Liver (tissue), 9 donors: ENCODE results near the gene ZNF793. TPM values are rescaled to one million over a fixed set of nuclear protein-coding genes. Genes with fewer than 3 reads are reported as not detected.

Experiments
- DNase-seq: peaks from one replicate; pipeline ENCODE4 v3.0.0-alpha.2; 2017; ENCODE audit warnings: low spot score
- H3K27ac ChIP-seq, 2 donors: one replicate each; pipeline ENCODE4 v1.7.0; 2013; ENCODE audit warnings: inconsistent platforms in 2 of 2, low read length in 2 of 2, control low read depth in 1 of 2, low read depth in 1 of 2, mild to moderate bottlenecking in 1 of 2
- H3K27me3 ChIP-seq, 4 donors: one replicate each; pipeline versions ENCODE4 v1.6.1 to v1.7.0; 2013; ENCODE audit warnings: low read length in 3 of 4, inconsistent platforms in 1 of 4, mild to moderate bottlenecking in 1 of 4, moderate library complexity in 1 of 4; ENCODE audit not compliant: control insufficient read depth in 4 of 4, insufficient read depth in 4 of 4
- H3K36me3 ChIP-seq, 4 donors: one replicate each; pipeline versions ENCODE4 v1.6.1 to v1.7.0; 2013; ENCODE audit warnings: low read length in 3 of 4, mild to moderate bottlenecking in 3 of 4, low read depth in 1 of 4, moderate library complexity in 1 of 4; ENCODE audit not compliant: control insufficient read depth in 4 of 4, insufficient read depth in 3 of 4
- H3K4me1 ChIP-seq, 4 donors: one replicate each; pipeline versions ENCODE4 v1.6.1 to v1.7.0; 2013; ENCODE audit warnings: low read length in 3 of 4, mild to moderate bottlenecking in 3 of 4, moderate library complexity in 1 of 4; ENCODE audit not compliant: control insufficient read depth in 4 of 4, insufficient read depth in 4 of 4
- H3K4me3 ChIP-seq, 3 donors: one replicate each; pipeline versions ENCODE4 v1.6.1 to v1.7.0; 2013; ENCODE audit warnings: low read length in 3 of 3, control low read depth in 1 of 3, low read depth in 1 of 3, mild to moderate bottlenecking in 1 of 3
- H3K9ac ChIP-seq, 2 donors: one replicate each; pipeline ENCODE4 v1.7.0; 2013; ENCODE audit warnings: low read length in 2 of 2, mild to moderate bottlenecking in 2 of 2, moderate library complexity in 2 of 2, control low read depth in 1 of 2, low read depth in 1 of 2
- H3K9me3 ChIP-seq, 4 donors: one replicate each; pipeline versions ENCODE4 v1.6.1 to v1.7.0; 2013; ENCODE audit warnings: low read length in 3 of 4; ENCODE audit not compliant: control insufficient read depth in 4 of 4
- CTCF ChIP-seq: fragments of 150-350 bp; IDR thresholded peaks from 2 replicates; pipeline ENCODE4 v1.5.1; 2017; ENCODE audit warnings: improper control_type of control experiment, low read depth, low read length; ENCODE audit not compliant: missing input control
- EGR1 ChIP-seq, 2 donors: IDR thresholded peaks; 2 replicates each; pipeline ENCODE4 v1.6.1; 2016 to 2018; ENCODE audit warnings: antibody characterized with exemption in 2 of 2, low read depth in 2 of 2
- FOXA2 ChIP-seq: IDR thresholded peaks from 2 replicates; pipeline ENCODE4 v1.6.1; 2016; ENCODE audit warnings: antibody characterized with exemption
- HNF4A ChIP-seq, 2 donors: conservative IDR thresholded peaks; 2 replicates each; pipeline ENCODE4 v1.6.1; 2016; ENCODE audit warnings: antibody characterized with exemption in 2 of 2, mild to moderate bottlenecking in 2 of 2
- MAX ChIP-seq: IDR thresholded peaks from 2 replicates; pipeline ENCODE4 v1.6.1; 2016; ENCODE audit warnings: antibody characterized with exemption
- RAD21 ChIP-seq, 2 donors: IDR thresholded peaks; 2 replicates each; pipeline ENCODE4 v1.6.1; 2016; ENCODE audit warnings: antibody characterized with exemption in 2 of 2, mild to moderate bottlenecking in 2 of 2
- REST ChIP-seq: IDR thresholded peaks from 2 replicates; pipeline ENCODE4 v1.6.1; 2016; ENCODE audit warnings: antibody characterized with exemption, mild to moderate bottlenecking
- RXRA ChIP-seq, 2 donors: IDR thresholded peaks; 2 replicates each; pipeline ENCODE4 v1.6.1; 2017 to 2018; ENCODE audit warnings: antibody characterized with exemption in 2 of 2, mild to moderate bottlenecking in 1 of 2
- SP1 ChIP-seq: IDR thresholded peaks from 2 replicates; pipeline ENCODE4 v1.6.1; 2018; ENCODE audit warnings: antibody characterized with exemption, mild to moderate bottlenecking
- TAF1 ChIP-seq: conservative IDR thresholded peaks from 2 replicates; pipeline ENCODE4 v1.6.1; 2016; ENCODE audit warnings: antibody characterized with exemption, mild to moderate bottlenecking
- YY1 ChIP-seq: IDR thresholded peaks from 2 replicates; pipeline ENCODE4 v1.6.1; 2016; ENCODE audit warnings: antibody characterized with exemption, mild to moderate bottlenecking
- WGBS: extraction: QIAGEN DNeasy Blood & Tissue Kit; methylation state at CpG from one replicate; pipeline ENCODE4 v1.1.7; 2013; 5-methylcytosine and 5-hydroxymethylcytosine counted together
- polyA plus RNA-seq, 2 donors: library from polyadenylated mRNA; stranded (reverse) in 1 of 2; unstranded in 1 of 2; fragments of 200-250 nt in 1 of 2; fragments of >200 nt in 1 of 2; fragmentation: Nextera tagmentation in 1 of 2; extraction: Ambion mirVana in 1 of 2; gene quantifications; one replicate each; pipeline versions ENCODE4 v1.2.1 to v1.2.3, GENCODE V29; 2013 to 2015
- total RNA-seq, 2 donors: library from RNA; depleted of rRNA; stranded (reverse); fragments of >200 nt; gene quantifications; one replicate each; pipeline ENCODE4 v1.2.3, GENCODE V29; 2014
- TF ChIP-seq, protein P1 (sequence below): IDR thresholded peaks from 2 replicates; pipeline ENCODE4 v1.6.1; 2016; ENCODE audit warnings: antibody characterized with exemption
- donor health status: healthy.
- donor health status: healthy.
- donor health status: healthy.
- donor health status: healthy.
- donor health status: healthy.

The ZNF793 gene
- total and polyA plus RNA-seq, 4 donors, result 0.15 to 0.93 (median 0.51) TPM

- TF ChIP-seq, protein P1, sequence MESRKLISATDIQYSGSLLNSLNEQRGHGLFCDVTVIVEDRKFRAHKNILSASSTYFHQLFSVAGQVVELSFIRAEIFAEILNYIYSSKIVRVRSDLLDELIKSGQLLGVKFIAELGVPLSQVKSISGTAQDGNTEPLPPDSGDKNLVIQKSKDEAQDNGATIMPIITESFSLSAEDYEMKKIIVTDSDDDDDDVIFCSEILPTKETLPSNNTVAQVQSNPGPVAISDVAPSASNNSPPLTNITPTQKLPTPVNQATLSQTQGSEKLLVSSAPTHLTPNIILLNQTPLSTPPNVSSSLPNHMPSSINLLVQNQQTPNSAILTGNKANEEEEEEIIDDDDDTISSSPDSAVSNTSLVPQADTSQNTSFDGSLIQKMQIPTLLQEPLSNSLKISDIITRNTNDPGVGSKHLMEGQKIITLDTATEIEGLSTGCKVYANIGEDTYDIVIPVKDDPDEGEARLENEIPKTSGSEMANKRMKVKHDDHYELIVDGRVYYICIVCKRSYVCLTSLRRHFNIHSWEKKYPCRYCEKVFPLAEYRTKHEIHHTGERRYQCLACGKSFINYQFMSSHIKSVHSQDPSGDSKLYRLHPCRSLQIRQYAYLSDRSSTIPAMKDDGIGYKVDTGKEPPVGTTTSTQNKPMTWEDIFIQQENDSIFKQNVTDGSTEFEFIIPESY, result no peak
- TF ChIP-seq TAF1, result no peak
- no peak for TF ChIP-seq HNF4A (conservative IDR thresholded peaks at IDR 0.05)
- no peak for TF ChIP-seq RAD21 (IDR thresholded peaks at IDR 0.05)
- TF ChIP-seq MAX, result no peak
These were observed 44.6 kb downstream of the ZNF793 start (continued) for GRCh38 chr19:37551129-37551993.

DNA sequence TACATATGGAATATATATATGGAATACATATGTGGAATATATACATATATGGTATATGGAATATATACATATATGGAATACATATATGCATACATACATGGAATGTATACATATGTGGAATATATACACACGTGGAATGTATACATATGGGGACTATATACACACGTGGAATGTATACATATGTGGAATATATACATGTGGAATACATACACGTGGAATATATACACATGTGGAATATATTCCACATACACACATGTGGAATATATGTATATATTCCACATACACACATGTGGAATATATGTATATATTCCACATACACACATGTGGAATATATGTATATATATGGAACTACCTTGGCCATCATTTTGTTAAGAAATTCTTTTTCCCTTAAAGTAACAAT is 56.8 kb downstream of the ZNF793 start:
- H3K36me3 ChIP-seq, result peaks cover 0 to 40% (median 30%) of the 10 kb centered on the region in 4 donors

More for the DNA sequence above, 56.8 kb downstream of the ZNF793 start:
- TF ChIP-seq REST (no peak), FOXA2 (no peak), CTCF (no peak), EGR1 (IDR thresholded peaks at IDR 0.05; ENCODE audit: low read depth in 2 of 2) (no peak), YY1 (no peak), RXRA (IDR thresholded peaks at IDR 0.05) (no peak), RAD21 (IDR thresholded peaks at IDR 0.05) (no peak), SP1 (no peak)
- TF ChIP-seq, protein P1, result no peak
- Histone ChIP-seq H3K4me1 (no peaks in the 10 kb centered on the region), H3K9ac (no peak overlapping the region), H3K27ac (no peak overlapping the region), H3K9me3 (peaks cover 43 to 96% (median 67%) of the 10 kb centered on the region in 4 donors), H3K4me3 (peak overlapping the region in 2 of 3 donors; percentile 61 to 72), H3K27me3 (no peaks in the 10 kb centered on the region)
- no peak for DNase-seq
- WGBS, result 91% methylated on average over 3 of the region's 3 CpGs
